Choroid plexus epithelial cell (primary cell): ENCODE measurements around the gene RUFY1.
"Not testable (repeated sequence)": the region's sequence is repeated elsewhere in the genome, so short reads cannot be mapped to it uniquely, and the experiment has no call there.

Experiments
- DNase-seq: peaks from one replicate; pipeline ENCODE4 v3.0.0-alpha.2; 2010; ENCODE audit warnings: low read depth
- H3K4me3 ChIP-seq: 2 replicates; pipeline ENCODE4 v1.5.1; 2011; ENCODE audit warnings: low read depth, mild to moderate bottlenecking, control low read depth, low read length, moderate library complexity
- CTCF ChIP-seq: conservative IDR thresholded peaks from 2 replicates; pipeline ENCODE4 v1.5.1; 2011; ENCODE audit warnings: low read depth, mild to moderate bottlenecking, control low read depth, inconsistent platforms, low read length, moderate library complexity

RUFY1 gene

GRCh38 chr5:179509845-179510244 lies 40.5 kb upstream of the RUFY1 start:
- no peak for TF ChIP-seq CTCF
- H3K4me3 ChIP-seq, result no peak overlapping the region
- DNase-seq, result no peak

GRCh38 chr5:179512452-179513000 lies 37.8 kb upstream of the RUFY1 start:
- H3K4me3 ChIP-seq, result no peak overlapping the region
- TF ChIP-seq CTCF, result no peak
- no peak for DNase-seq

GRCh38 chr5:179515501-179515900 lies 34.9 kb upstream of the RUFY1 start:
- not testable (repeated sequence) for H3K4me3 ChIP-seq, DNase-seq

GRCh38 chr5:179516221-179516620 lies 34.1 kb upstream of the RUFY1 start:
- DNase-seq, result no peak
- no peak overlapping the region for H3K4me3 ChIP-seq
- no peak for TF ChIP-seq CTCF

GRCh38 chr5:179517746-179518145 lies 32.6 kb upstream of the RUFY1 start:
- DNase-seq, H3K4me3 ChIP-seq: not testable (repeated sequence)

GRCh38 chr5:179518369-179518768 lies 32.0 kb upstream of the RUFY1 start:
- not testable (repeated sequence) for DNase-seq, H3K4me3 ChIP-seq

- not testable (repeated sequence) for H3K4me3 ChIP-seq, DNase-seq
Measured at GRCh38 chr5:179519416-179520070, 30.8 kb upstream of the RUFY1 start.

GRCh38 chr5:179522107-179522506 lies 28.2 kb upstream of the RUFY1 start:
- not testable (repeated sequence) for H3K4me3 ChIP-seq, DNase-seq

- no peak for DNase-seq
- H3K4me3 ChIP-seq, result no peak overlapping the region
- no peak for TF ChIP-seq CTCF
Measured at GRCh38 chr5:179526978-179527377, 23.4 kb upstream of the RUFY1 start.
